HL-60 (cell line): ENCODE measurements around the gene PLPPR5.

Experiments used
- DNase-seq, 2 experiments: peaks; one replicate each; pipeline ENCODE4 v3.0.0-alpha.2; 2010 to 2020; ENCODE audit warnings: low read depth in 1 of 2, low spot score in 1 of 2
- H3K27ac ChIP-seq: fragments of 250-450 bp; sonication (Bioruptor Pico); replicated peaks from 2 replicates; pipeline ENCODE4 v1.5.1; 2020; ENCODE audit warnings: mild to moderate bottlenecking, moderate library complexity
- H3K27me3 ChIP-seq: fragments of 250-450 bp; sonication (Bioruptor Pico); 2 replicates; pipeline ENCODE4 v1.5.1; 2021; ENCODE audit warnings: mild to moderate bottlenecking, moderate library complexity; ENCODE audit not compliant: insufficient read depth, poor library complexity, severe bottlenecking
- H3K4me3 ChIP-seq: replicated peaks from 2 replicates; pipeline ENCODE4 v1.5.1; 2011; ENCODE audit warnings: mild to moderate bottlenecking, control low read depth, low read length; ENCODE audit not compliant: insufficient read depth
- CTCF ChIP-seq: IDR thresholded peaks from one replicate; pipeline ENCODE4 v1.5.1; 2011; ENCODE audit warnings: low read length, control low read depth, inconsistent platforms; ENCODE audit not compliant: insufficient read depth
- GABPA ChIP-seq: IDR thresholded peaks from 2 replicates; pipeline ENCODE4 v1.6.1; 2012; ENCODE audit warnings: low read depth
- POLR2AphosphoS5 ChIP-seq: IDR thresholded peaks from 2 replicates; pipeline ENCODE4 v1.6.1; 2012; ENCODE audit warnings: low read depth
- REST ChIP-seq: IDR thresholded peaks from 2 replicates; pipeline ENCODE4 v1.6.1; 2012; ENCODE audit warnings: low read depth; ENCODE audit not compliant: insufficient replicate concordance
- SPI1 ChIP-seq: IDR thresholded peaks from 2 replicates; pipeline ENCODE4 v1.6.1; 2012; ENCODE audit warnings: low read depth, mild to moderate bottlenecking, borderline replicate concordance

PLPPR5 gene

GRCh38 chr1:98964198-98964597 is 40.5 kb downstream of the PLPPR5 start:
- H3K27ac ChIP-seq, result no peak overlapping the region
- no peak for TF ChIP-seq POLR2AphosphoS5
- TF ChIP-seq GABPA, result no peak
- TF ChIP-seq CTCF, result no peak
- TF ChIP-seq SPI1, result no peak
- no peak for DNase-seq
- peaks cover 5% of the 10 kb centered on the region for H3K27me3 ChIP-seq
- H3K4me3 ChIP-seq, result no peak overlapping the region

- DNase-seq, result no peak
- TF ChIP-seq REST (no peak), GABPA (no peak), POLR2AphosphoS5 (no peak), SPI1 (no peak), CTCF (no peak)
- Histone ChIP-seq H3K27me3 (peaks cover 5% of the 10 kb centered on the region), H3K27ac (no peak overlapping the region), H3K4me3 (no peak overlapping the region)
Measured at GRCh38 chr1:98963064-98963758, 41.5 kb downstream of the PLPPR5 start.

GRCh38 chr1:98962156-98962555 is 42.5 kb downstream of the PLPPR5 start:
- TF ChIP-seq REST (no peak), POLR2AphosphoS5 (no peak), SPI1 (no peak), GABPA (no peak), CTCF (no peak)
- DNase-seq, result no peak
- H3K27ac ChIP-seq, result no peak overlapping the region
- H3K4me3 ChIP-seq, result no peak overlapping the region
- no peaks in the 10 kb centered on the region for H3K27me3 ChIP-seq

GRCh38 chr1:98949621-98950020 is 55.0 kb downstream of the PLPPR5 start:
- Histone ChIP-seq H3K4me3 (no peak overlapping the region), H3K27ac (no peak overlapping the region), H3K27me3 (no peaks in the 10 kb centered on the region)
- DNase-seq, result no peak
- TF ChIP-seq CTCF (no peak), GABPA (no peak), REST (no peak), SPI1 (no peak), POLR2AphosphoS5 (no peak)
